Mucosa of gallbladder (tissue), 1 donor: ENCODE data around the gene OR52M1. TPM values are rescaled to one million over a fixed set of nuclear protein-coding genes. Genes with fewer than 3 reads are reported as not detected.
A peak's percentile ranks its signal among the peaks of the same experiment; 100 is the strongest.
"Not testable (repeated sequence)": the region's sequence is repeated elsewhere in the genome, so short reads cannot be mapped to it uniquely, and the experiment has no call there.

Experiments used
- DNase-seq: peaks from one replicate; pipeline ENCODE4 v3.0.0-alpha.2; 2020; ENCODE audit warnings: low spot score
- total RNA-seq: library from RNA; stranded (reverse); gene quantifications from one replicate; pipeline ENCODE4 v1.2.1, GENCODE V29; 2021
- donor health status: DM: no; HTN: no; CAD: no.

Gene OR52M1, protein sequence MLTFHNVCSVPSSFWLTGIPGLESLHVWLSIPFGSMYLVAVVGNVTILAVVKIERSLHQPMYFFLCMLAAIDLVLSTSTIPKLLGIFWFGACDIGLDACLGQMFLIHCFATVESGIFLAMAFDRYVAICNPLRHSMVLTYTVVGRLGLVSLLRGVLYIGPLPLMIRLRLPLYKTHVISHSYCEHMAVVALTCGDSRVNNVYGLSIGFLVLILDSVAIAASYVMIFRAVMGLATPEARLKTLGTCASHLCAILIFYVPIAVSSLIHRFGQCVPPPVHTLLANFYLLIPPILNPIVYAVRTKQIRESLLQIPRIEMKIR
- not detected for total RNA-seq

DNA sequence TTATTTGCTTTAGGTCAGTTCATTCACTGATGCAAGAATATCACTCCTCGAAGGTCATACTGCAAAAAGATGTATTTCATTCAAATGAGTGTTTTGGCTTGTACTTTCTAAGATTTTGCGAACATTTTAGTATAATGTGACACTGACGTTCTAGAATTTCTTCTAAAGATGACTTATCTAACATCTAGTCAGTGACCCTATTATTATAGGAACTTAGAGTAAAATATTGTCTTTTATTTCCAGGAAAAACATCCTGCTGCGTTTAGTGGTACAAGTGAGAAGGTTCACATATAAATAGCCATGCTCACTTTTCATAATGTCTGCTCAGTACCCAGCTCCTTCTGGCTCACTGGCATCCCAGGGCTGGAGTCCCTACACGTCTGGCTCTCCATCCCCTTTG lies at the start of gene OR52M1:
Gene OR52M1 (plus strand): TSS at position 301 of the 400 bp plus-strand sequence. CDS start 0 bp downstream, at position 301.
- DNase-seq, result no peak

DNA sequence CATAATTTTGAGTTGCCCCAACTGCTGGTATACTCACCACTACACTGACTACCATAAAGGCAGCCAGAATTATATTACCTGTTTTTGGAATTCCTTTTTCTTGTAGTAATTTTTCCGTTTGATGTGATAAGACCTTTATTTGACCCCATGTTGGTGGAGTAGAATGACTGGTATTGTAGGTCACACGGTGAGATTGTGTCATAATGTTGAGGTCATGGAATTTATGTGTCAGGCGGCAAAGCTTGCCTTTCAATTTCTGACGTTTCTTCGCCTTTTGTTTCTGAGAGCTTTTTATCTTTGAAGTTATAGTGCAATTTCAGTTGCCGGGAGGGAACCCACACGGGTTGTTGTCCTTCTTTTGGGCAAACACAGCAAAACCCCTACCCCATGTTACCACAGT lies 49.5 kb upstream of the OR52M1 start:
- no peak for DNase-seq

DNA sequence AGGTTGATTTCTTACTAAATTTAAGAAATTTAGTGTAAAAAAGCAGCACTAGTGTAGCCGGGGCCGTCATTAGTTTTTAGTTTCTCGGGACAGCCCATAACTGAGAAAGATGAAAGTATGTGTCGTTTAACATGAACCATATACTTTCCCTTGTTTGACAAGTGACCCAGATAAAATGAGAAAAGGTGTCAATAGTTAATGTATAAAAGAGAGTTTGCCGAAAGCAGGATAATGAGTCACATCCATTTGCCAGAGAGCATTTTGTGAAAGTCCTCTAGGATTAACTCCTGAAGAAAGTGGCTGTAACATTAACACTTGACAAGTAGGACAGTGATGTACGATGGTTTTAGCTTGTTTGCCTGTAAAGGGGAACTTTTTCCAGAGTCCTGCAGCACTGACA lies 49.0 kb upstream of the OR52M1 start:
- DNase-seq, result no peak

DNA sequence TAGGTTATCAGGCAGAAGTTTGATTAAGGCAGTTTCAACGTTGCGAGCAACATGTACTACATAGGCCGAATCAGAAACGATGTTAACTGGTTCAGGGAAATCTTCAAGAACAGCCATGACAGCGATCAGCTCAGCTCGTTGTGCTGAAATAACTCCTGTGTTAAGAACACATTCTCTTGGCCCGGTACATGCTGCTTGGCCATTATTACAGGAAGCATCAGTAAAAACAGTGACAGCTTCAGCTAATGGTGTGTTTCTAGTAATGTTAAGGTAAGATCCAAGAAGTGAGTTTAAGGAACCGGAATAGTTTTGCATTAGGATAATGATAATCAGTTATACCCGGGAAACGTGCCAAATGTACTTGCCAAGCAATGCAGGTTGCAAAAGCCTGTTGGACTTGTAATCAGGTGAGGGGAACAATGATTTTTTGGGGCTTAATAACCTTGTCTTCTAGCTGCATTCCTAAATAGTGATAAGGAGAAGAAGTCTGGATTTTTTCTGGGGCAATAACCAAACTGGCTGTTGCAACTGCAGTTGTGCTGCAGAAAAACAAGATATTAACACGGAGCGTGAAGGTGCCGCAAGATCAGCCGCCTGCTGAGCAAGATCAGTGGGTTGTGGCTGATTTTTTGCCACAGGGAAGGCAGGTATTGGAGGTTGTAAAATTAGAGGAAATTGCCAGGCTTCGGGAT lies 48.3 kb upstream of the OR52M1 start:
- DNase-seq, result no peak

DNA sequence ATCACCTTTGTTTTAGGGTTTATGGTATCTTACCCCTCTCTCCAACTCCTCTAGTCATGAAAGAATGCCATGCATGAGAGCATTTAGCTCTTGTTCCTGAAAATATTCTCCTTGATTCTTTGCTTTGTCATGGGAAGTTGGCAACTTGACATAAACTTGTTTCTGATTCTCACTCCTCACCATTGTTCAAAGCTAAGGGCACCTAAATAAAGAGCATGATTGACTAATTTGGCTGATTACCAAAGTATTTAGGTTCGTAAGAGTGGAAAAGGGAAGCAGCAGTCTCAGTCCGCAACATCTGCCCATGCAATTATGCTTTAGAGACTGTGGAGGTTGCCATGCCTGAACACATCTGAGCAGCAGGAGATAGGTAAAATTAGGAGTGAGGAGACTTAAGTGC lies 36.1 kb upstream of the OR52M1 start:
- no peak for DNase-seq

DNA sequence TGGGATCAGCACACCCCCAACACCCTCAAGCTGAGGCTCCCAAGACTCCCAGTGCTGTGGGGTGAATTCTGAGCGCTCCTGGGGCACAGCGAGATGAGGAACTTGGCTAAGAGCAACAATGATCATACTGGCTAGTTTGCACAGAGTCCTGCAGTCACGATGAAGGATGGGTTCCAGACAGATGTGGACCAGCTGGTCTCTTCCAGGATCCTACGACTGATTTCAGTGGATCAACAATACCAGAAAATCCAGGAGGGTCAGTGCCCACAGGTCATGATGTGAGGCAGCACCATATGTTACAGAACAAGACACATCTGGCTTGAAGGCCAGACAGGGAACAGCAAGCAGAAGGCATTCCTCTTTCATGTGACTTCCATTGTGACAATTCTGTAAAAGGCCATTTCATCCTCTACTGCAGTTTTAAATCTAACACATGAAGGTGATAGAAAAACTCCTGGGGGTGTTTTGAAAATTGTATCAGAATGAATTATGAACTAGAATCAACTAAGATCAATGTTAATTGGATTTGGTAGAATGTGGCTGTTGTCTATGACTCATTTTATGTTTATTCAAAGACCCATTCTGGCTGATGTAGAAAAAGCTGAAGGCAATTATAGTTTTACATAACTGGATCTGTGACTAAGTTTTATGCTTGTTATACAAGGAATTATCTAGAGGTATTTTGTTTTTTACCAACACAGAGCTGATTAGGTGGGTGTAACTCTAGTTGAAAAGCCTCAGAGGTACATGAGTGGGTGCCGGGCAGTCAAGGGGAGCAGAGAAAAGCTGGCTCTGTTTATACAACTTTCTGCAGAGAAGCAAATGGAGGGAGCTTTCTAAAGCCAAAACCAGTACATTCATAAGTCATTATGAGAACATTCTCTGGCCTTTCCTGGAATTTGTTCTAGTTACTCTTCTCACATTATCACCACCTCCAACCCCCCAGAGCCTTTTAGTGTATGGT lies 33.4 kb upstream of the OR52M1 start:
- DNase-seq, result no peak

DNA sequence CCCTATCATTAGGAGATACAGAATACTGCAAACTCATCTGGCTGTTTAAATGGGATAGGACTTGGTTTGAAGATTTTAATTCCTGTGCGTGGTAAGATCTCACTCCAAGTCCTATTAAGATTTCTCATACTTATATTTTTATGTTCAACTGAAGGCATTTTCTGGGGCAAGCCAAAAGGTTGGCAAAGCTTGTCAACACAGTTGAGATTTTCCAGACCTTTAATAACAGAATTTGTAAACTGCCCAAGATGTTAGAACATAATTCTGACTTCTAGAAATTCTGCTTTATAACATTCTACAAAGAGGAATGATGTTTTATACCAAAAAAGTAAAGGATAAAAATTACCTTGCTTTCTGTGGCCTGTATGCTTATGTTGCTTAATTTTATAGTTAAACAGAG lies 30.8 kb upstream of the OR52M1 start:
- no peak for DNase-seq

DNA sequence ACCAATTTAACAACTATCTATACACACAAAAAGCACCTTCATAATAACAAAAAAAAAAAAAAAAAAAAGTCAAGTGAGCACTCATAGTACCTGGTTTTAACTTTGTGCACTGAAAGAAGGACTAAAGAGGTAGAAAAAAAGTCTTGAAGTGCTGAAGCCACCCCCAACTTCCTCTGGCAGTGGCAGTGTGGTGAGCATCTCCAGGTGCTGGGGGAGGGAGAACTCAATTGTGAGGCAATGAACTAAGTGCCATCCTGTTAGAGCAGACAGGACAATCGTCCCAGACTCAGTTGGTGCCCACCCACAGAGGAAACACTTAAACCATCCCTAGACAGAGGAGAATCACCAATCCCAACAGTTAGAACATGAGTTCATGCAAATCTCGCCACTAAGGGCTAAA lies 22.7 kb upstream of the OR52M1 start:
- no peak for DNase-seq

DNA sequence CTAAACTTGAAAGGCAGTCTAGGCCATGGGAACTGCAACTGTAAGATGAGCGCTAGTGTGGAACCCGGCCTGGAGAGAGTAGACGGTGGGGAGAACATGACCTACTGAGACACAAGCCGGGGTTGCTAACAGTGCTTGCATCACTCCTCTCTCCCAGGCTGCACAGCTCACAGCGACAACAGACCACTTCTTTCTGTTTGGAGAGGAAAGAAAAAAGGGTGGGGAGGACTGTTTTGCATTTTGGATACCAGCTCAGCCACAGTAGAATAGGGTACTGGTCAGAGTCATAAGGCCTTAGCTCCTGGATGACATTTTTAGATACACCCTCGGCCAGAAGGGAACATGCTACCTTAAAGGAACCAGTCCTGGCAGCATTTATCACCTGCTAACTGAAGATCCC lies 22.2 kb upstream of the OR52M1 start:
- no peak for DNase-seq

DNA sequence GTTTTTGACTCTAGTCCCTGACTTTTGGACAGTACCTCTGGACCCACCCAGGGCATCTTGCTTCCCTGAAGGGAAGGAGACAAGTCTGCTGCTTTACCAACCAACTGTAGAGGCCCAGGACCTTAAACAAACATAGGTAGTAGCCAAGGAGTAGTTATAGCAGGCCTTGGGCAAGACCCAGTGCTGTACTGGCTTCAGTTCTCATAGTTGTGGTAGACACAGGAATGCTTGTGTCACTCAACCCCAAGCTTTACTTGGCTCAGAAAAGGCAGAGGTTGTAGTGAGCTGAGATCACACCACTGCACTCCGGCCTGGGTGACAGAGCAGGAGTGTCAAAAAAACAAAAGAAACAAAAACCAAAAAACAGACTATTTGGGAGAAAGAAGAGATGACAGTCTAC lies 21.3 kb upstream of the OR52M1 start:
- no peak for DNase-seq

DNA sequence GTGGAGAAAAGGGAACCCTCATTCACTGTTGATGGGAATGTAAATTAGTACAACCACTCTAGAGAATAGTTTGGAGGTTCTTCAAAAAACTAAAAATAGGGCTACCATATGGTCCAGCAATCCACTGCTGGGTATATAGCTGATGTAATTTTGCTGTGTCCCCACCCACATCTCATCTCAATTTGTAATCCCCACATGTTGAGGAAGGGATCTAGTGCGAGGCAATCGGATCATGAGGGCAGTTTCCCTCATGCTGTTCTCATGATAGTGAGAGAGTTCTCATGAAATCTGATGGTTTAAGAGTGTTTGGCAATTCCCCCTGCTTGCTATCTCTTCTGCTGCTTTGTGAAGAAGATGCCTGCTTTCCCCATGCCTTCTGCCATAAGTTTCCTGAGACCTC lies 17.1 kb upstream of the OR52M1 start:
- DNase-seq, result no peak

DNA sequence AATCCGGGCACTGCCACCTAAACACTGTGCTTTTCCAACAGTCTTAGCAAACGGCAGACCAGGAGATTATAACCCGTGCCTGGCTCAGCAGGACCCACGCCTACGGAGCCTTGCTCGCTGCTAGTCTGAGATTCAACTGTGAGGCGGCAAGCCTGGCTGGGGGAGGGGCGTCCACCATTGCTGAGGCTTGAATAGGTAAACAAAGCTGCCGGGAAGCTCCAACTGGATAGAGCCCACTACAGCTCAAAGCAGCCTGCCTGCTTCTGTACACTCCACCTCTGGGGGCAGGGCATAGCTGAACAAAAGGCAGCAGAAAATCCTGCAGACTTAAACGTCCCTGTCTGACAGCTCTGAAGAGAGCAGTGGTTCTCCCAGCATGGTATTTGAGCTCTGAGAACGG lies 13.3 kb upstream of the OR52M1 start:
- DNase-seq, result not testable (repeated sequence)

DNA sequence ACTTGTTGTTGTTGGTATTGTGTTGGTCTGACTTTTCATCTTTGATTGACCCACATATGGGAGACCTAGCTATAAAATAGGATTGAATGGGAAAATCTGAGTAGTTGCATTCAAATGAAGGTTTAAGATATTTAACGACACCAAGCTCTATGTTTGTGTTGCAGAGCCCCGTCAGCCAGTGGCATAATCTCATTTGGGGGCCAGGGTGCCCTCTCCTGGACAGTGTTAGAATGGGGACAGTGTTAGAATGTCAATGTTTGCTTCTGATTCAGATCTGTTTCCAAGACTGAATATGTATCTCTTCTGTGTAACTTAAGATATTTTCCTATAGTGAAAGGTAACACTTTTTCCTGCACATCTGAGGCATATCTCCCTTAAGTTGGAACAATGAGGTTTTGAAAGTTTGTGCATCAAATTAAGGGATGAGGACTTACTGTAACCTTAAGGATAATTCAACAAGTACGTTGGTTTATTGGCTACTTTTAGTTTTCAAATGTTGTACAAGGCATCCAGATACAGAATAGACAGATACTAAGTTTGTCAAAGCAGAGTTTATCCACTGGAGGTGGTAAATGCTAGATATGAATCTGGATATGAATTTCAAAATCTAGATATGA lies 5.3 kb upstream of the OR52M1 start:
- peak; percentile 51 for DNase-seq

DNA sequence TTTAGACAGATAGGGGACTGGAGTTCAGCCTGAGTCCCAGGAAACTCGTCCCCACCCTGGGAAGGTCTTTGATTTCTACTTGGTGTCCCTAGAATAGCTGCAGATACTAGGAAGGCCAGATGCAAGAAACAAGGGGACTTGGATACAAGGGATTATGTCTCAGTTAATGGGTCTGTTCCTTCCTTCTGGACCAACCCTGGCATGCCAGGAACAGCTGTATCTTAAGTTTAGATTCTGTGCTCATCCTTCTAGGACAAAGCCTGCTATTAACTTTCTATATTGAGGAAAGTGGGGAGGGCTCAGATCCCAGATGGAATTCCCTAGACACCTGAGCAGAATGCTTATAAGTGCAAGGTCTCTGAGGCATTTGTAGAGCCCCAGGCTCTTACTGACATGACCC lies 3.9 kb upstream of the OR52M1 start:
- no peak for DNase-seq

DNA sequence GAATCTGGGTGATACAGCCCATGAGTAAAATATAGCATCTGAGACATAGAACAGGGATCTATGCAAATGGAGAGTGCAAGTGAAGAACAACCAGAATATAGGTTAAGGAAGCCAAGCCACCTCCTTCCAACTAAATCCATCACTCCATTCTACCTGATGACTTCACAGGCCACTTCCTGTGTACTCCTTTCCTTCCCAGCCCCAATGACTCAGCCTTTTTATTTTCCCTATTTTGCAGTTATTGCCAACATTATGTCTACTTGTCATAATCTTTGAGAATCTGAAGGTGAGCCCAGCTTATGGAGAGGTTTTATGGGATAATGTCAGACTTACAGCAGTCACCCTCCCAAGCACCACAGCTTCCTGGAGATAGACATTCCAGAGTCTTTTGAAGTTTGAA lies 1.4 kb upstream of the OR52M1 start:
- DNase-seq, result no peak

DNA sequence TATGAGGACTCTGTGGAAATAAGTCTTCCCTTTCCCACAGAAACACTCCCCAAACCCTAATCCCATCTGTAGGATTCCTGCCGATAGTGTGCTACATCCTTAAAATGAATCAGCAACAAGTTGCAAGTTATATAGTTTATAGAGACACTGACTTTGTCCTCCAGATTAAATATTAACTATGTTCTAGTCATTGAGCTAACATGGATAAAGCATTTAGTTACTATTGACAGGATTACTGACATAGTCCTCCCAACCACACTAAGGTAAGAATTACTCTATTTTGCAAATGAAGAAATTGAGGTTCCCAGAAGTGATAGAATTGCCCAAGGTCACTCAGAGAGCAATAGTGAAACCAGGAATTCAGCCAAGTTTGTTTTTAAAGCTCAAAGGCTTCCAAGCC lies 1.9 kb downstream of the OR52M1 start:
- DNase-seq, result no peak

DNA sequence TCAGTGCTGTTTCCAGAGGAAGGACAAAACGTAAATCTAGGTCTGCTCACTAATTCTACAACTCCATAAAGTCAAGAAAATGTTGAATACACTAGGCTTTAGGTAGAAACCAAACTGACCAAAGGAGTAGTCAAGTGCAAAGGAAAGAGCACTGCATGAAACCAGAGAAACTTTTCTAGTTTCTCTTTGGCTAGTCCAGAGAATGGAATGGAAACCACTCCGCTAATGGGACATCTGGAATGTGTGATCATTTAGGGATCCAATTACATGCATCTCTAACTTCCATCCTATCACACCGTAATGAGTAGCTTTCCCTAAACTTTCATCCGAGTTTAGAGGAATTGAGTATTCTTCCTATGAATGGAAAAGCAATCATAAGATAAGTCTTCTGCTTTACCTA lies 2.4 kb downstream of the OR52M1 start:
- DNase-seq, result no peak

DNA sequence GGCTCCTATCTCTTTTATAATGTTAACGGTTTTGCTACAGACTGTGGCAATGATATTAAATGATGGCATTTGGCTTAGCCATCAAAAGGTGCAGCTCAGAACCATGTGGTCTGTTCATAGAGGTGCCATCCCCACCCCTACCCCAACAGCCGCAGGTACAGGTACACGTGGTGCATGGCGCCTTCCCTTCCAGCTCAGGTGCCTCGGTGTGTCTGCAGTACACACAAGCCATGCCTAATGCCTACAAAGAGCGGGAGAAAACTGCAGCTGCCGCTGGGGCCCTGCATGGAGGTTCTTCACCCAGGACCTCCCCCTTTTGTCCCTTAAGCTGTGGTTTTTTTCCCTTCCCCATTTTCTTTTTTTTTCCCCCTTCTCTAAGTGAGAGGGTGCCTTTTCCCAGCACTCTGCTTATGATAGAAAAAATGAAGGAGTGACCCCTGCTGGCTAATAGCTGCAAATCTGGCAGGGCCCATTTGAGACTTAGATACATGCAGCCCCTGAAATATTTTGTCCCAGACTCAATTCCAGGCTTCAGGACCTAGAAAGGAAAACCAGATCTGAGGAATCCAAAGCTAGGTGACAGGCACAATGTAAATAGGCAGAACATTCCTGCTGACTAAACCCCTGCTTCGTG lies 6.5 kb downstream of the OR52M1 start:
- DNase-seq, result no peak

DNA sequence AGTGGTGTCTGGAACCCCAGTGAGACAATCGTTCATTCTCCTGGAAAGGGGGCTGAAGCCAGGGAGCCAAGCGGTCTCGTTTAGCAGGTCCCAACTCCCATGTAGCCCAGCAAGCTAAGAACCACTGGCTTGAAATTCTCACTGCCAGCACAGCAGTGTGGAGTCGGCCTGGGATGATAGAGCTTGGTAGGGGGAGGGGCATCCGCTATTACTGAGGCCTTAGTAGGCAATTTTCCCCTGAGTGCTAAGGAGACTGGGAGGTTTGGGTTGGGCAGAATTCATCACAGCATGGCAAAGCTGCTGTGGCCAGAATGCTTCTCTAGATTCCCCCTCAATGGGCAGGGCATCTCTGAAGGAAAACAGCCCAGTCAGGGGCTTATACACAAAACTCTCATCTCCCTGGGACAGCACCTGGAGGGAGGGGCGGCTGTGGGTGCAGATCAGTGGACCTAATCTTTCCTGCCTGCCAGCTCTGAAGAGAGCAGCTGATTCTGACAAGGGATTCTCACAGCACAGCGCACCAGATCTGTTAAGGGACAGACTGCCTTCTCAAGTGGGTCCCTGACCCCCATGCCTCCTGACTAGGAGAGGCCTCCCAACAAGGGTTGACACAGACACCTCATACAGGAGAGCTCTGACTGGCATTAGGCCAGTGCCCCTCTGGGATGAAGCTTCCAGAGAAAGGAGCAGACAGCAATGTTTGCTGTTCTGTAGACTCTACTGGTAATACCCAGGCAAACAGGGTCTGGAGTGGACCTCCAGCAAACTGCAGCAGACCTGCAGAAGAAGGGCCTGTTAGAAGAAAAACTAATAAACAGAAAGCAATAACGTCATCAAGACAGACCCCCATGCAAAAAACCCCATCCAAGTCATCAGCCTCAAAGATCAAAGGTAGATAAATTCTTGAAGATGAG lies 14.8 kb downstream of the OR52M1 start:
- DNase-seq, result no peak

DNA sequence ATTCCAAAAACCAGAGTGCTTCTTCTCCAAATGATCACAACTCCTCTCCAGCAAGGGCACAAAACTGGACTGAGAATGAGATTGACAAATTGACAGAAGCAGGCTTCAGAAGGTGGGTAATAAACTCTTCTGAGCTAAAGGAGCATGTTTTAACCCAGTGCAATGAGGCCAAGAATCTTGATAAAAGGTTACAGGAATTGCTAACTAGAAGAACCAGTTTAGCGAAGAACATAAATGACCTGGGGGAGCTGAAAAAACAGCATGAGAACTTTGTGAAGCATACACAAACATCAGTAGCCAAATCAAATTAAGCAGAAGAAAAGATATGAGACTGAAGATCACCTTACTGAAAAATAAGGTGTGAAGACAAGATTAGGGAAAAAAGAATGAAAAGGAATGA lies 15.5 kb downstream of the OR52M1 start:
- no peak for DNase-seq
